Activated CD4-positive, alpha-beta T cell treated with anti-CD3 and anti-CD28 coated beads, Interleukin-2, amount 50 U/mL, for 1 hour (primary cell): ENCODE data around the gene OR6C6.
"Not testable (repeated sequence)": the region's sequence is repeated elsewhere in the genome, so short reads cannot be mapped to it uniquely, and the experiment has no call there.

ENCODE experiments used
- DNase-seq: peaks from one replicate; pipeline ENCODE4 v3.0.0-alpha.2; 2020

Gene OR6C6

DNA sequence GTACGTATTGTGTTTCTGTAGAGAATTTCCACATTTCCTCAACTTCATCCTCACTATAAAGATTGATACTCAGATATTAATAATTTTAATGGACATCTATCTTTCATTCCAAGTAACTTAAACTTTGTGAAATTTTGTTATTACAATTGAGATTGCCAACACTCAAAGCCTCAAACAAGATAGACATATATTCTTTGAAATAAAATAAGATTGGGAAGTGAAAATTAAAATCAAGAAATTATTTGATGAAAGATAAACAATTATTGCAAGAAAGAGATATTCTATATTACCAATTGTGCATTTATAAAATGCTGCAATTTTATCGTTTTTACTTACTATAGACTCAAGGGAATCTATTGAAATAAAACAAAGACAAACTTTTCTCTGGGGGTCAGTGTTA, at the start of gene OR6C6:
Gene OR6C6, minus strand, starts transcription at position 101 of the 400 bp plus-strand sequence. CDS start 1,337 bp downstream, outside the sequence.
- DNase-seq, result no peak

DNA sequence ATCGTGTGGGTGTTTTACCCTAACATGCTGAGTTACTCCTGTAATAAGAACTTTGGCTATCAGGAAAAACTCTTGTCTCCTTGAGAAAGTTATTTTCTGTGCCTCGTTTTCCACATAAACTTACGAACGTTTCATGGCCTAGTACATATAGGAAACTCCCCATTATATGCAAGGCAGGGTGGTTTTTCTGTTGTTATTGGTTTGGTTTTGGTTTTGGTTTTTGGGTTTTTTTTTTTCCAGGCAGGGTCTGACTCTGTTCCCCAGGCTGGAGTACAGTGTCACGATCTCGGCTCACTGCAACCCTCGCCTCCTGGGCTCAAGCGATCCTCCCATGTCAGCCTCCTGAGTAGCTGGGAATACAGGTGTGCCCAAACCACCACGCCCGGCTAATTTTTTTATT, 39.6 kb upstream of the OR6C6 start:
- no peak for DNase-seq

DNA sequence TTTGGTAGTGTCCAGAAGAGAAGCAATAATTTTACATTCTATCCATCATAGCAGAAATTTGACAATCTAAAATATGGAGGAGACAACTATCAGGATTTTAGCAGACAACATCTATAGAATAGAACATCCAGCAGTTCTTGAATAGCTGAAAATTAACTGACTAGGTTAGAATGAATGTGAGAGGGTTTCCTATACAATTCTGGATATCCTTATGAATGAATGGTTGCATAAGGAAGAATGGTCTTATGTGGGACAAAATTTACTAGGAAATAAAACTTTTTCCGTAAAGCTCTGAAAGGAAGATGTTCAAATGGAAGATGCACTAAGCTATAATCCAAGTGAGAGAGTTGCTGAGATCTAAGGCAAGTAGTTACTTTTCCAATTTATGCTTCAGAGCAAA, 34.1 kb upstream of the OR6C6 start, which contains the start of gene OR6C3:
Gene OR6C3, plus strand, starts transcription at position 301 of the 400 bp plus-strand sequence. CDS start 955 bp downstream, outside the sequence.
- no peak for DNase-seq

DNA sequence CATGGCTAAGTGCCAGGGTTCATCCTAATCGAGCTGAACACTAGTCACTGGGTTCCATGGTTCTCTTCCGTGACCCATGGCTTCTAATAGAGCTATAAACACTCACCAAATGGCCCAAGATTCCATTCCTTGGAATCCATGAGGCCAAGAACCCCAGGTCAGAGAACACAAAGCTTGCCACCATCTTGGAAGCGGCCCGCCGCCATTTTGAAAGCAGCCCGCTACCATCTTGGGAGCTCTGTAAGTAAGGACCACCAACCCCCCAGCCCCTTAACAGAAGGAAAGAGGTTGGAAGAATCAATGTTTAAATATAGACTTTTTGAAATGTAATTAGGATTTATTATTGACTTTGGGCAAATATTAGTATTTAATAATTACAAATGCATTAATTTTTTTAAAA, 29.4 kb upstream of the OR6C6 start:
- DNase-seq, result not testable (repeated sequence)

DNA sequence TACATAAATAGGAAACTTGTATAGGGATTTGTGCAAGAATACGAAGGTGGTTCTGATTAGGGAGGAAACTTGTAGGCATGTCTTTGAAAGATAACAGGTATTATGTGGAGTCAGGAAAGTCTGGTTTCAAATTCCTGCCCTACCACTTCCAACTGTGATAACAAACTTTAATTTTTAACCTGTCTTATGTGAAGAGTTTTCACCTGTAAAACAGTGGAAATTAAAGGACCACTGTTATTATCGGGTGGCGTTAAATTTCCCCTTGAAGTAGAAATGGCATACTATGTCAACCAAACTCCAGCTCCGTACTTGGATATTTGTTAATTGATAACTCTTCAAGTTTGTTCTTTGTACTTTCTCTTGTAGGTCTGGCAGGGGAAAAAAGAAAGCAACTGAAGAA, 23.8 kb upstream of the OR6C6 start:
- DNase-seq, result no peak

DNA sequence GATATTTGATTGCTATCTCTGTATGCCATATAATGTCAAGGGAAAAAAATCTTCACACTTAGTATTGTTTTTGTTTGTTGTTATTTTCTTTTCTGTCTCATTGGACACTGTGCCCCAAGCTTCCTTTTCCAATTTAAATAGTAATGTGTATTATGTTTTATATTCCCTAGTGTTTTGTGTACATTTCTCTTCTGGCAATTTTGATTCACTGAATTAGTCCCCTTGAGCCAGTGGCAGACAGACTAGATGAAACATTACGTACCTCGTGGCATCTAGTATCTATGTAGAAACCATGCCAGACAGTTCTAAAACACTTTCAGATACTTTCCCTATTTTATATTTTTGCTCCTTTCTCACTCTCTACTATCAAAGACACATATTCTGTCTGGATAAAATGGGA, 17.7 kb upstream of the OR6C6 start, which contains the start of gene OR6C1:
Gene OR6C1, plus strand, starts transcription at position 301 of the 400 bp plus-strand sequence. CDS start 6,257 bp downstream, outside the sequence.
- DNase-seq, result no peak

DNA sequence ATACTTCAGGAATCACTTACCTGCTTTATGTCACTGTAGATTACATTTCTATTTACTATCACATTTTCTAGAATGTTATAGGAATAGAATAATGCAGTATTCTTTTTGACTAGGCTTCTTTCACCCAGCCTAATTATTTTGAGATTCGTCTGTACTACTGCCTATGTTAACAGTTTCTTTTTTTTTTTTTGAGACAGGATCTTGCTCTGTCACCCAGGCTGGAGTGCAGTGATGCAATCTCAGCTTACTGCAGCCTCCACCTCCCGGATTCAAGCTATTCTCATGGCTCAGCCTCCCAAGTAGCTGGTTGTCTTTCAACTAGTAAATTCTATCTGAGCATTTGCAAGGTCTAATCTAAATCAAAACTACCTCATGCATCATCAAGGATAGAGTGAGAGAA, 6.4 kb downstream of the OR6C6 start:
- no peak for DNase-seq

DNA sequence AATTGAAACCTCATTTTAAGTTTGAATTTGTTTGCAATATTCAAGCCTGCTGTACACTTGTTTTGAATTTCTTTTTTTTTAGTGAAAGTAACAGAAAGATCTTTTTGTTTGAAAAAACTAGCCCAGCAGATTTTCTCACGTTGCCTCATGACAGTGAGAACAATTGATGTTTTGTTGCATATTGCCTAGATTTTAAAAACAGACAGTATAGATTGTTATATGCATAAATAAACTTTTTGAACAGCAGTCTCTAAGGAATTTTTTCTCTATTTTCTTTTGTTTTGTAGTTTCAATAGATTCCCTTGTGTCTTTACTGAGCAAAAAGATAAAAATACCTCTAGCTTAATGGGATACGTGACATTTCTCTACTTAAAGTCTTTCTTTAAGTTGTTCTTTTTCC, 15.4 kb downstream of the OR6C6 start:
- no peak for DNase-seq

DNA sequence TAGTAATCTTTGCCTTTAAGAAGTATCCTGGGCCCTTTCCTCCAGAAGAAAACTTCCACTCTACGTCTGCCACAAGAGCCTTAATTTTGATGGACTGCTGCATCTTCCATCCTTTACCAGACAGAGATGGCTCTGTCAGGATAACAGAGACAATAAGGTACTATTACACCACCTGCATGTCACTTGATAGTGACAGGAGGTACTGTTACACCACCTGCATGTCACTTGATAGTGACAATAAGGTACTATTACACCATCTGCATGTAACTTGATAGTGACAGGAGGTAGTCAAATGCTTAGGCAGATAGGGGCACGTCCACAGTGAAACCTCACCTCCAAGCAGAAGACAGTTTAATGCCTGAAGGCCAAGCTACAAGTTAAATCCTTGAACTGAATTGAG, 38.1 kb downstream of the OR6C6 start:
- DNase-seq, result no peak

DNA sequence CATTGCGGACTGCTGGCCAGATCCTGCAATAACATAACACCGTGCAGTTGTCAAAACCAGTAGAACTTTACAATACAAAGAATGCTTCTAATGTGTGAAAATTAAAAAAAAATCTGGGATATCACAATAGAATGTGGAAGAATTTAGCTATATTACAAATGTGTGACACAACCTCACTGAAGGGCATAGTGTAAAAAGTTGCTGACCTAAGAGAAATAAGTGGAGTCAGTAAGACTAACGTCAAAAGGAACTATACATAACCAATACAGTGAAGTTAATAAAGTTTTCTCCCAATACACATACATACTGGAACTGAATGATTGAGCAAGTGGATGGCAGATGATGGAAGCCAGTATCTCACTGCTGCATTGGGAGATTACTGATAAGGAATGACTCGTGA, 39.5 kb downstream of the OR6C6 start:
- DNase-seq, result no peak

DNA sequence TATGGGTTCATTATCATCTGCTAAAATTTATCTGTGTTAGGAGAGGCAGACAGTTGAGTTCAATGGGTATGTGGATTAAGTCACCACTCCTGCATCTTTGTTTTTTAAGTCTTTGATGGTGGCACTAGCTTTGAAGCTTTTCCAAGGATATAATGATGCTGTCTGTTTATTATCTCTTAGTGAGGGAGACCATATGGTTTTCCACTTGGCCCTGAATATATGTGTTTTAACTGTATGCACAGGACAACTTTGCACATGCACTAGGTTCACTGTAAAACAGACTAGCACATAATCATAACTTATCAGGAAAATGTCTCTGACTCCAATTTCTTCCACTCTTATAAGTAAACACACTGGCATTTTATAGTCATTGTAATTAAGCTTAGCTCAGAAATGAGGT, 43.1 kb downstream of the OR6C6 start:
- no peak for DNase-seq

DNA sequence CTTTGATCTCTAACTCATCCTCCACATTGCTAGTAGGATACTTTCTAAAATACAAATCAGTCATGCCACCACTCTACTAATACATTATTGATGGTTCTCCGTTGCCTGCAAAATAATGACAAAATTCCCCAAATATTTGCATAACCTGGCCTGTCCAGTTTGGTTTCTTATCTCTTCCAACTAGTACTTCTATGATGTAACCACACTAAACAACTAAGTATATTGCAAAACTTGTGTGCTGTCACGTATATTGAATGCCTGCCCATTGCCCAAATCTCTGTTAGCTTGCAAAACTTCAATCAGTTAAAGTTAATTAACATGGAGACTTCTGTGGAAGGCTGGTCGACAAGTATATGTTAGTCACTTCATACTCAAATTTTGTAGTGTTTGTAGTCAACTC, 45.4 kb downstream of the OR6C6 start:
- no peak for DNase-seq

DNA sequence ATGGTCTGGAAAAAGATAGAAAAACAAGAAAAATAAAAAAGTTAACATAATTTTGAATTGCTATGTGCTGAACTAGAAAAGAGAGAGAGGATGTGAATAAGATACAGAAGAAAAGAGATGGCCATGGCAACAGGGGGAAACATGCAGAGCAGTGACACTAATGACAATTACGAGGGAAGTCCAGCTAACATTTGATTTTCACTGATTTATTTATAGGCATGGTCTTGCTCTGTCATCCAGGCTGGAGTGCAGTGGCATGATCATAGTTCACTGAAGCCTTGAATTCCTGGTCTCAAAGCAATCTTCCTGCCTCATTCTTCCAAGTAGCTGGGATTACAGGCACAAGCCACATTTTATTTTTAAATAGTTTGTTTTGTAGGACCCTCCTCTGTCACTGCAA, 50.2 kb downstream of the OR6C6 start:
- no peak for DNase-seq

DNA sequence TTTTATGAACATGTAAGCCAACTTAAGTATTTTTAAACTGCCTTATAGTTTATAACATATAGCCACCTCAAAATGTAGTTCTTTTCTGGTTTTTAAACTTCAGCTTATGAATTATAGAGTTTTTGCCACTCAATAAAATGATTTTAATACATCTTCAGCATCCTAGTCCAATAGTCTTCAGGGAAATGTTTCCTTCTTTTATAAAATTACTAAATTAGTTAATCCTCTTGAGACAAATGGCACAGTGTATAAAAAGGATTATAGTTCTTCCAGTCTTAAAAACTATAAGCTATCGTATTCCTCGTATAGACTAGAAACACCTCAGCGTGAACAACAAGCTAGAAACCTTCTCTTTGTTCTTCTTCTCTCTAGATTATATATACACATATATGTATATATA, 52.1 kb downstream of the OR6C6 start, which contains the start of gene OR6C74:
Gene OR6C74, plus strand, starts transcription at position 301 of the 400 bp plus-strand sequence. CDS start 2,679 bp downstream, outside the sequence.
- no peak for DNase-seq
